Body of pancreas (tissue), 4 donors: Measurements from ENCODE around the gene PLAGL1.

Experiments
- CTCF ChIP-seq, 7 experiments: fragments of 450-650 bp in 4 of 7; fragments of 200-600 bp in 3 of 7; sonication (generic) in 3 of 7; IDR thresholded peaks; one replicate each; pipeline ENCODE4 v1.5.1; 2016 to 2019; ENCODE audit warnings: antibody characterized with exemption in 7 of 7
- POLR2A ChIP-seq, 3 donors: fragments of 450-650 bp; IDR thresholded peaks; one replicate each; pipeline ENCODE4 v1.6.1; 2016; ENCODE audit warnings: antibody characterized with exemption in 3 of 3, mild to moderate bottlenecking in 2 of 3

- no peak for TF ChIP-seq POLR2A (IDR thresholded peaks at IDR 0.05)
- TF ChIP-seq CTCF (IDR thresholded peaks at IDR 0.05), result no peak
Observed at GRCh38 chr6:143970456-143971218, 37.4 kb downstream of the PLAGL1 start.
